Measurements from ENCODE around the gene HSF2BP. TPM values are rescaled to one million over a fixed set of nuclear protein-coding genes. Genes with fewer than 3 reads are reported as not detected.
A peak's percentile ranks its signal among the peaks of the same experiment; 100 is the strongest.

HSF2BP gene
- total RNA-seq, 1 experiment from 2014 or later, result 4.6 TPM

- BruUV-seq (replicated peaks), result no TSS peak
- peak in 1 of 2 experiments; percentile 69 for DNase-seq
- ChIA-PET CTCF (no interaction called here), POLR2A (ENCODE audit: unreplicated experiment) (interaction anchor here (0.5 kb wide), 1 partner anchor 307 kb away, joined by 3 read pairs; no protein-coding TSS in a partner anchor)
- Histone ChIP-seq H4K20me1 (ENCODE audit: insufficient read depth) (no peaks in the 10 kb centered on the region), H3K36me3 (ENCODE audit: low read depth) (no peaks in the 10 kb centered on the region), H3K9me2 (ENCODE audit: insufficient read depth) (no peaks in the 10 kb centered on the region), H3K9me3 (ENCODE audit: insufficient read depth, low read depth) (no peaks in the 10 kb centered on the region), H3K79me2 (ENCODE audit: low read depth) (no peaks in the 10 kb centered on the region), H2AFZ (no peak overlapping the region), H3K4me1 (replicated peaks; ENCODE audit: insufficient read depth) (peaks cover 32% of the 10 kb centered on the region), H3F3A (ENCODE audit: insufficient read depth, low read depth) (peaks cover 20% of the 10 kb centered on the region), H3K4me2 (peak overlapping the region; percentile 52), H3K27me3 (ENCODE audit: insufficient read depth, low read depth) (no peaks in the 10 kb centered on the region), H3K4me3 (no peak overlapping the region), H3K27ac (peak overlapping the region; percentile 94)
- intact Hi-C loops (cut with micrococcal nuclease; ENCODE audit: unreplicated experiment), result loop anchor here (10.0 kb wide), 1 partner anchor 306 kb away; no protein-coding TSS in a partner anchor
- TF ChIP-seq CTCF (conservative IDR thresholded peaks at IDR 0.05) (no peak), EZH2 (IDR thresholded peaks at IDR 0.05; ENCODE audit: low read depth) (no peak)
These were observed 18.9 kb downstream of the HSF2BP start for GRCh38 chr21:43640400-43640799.

- no peaks in the 10 kb centered on the region for H3K9me3 ChIP-seq (ENCODE audit: insufficient read depth, low read depth)
- no peak overlapping the region for H3K4me3 ChIP-seq
- H3K27ac ChIP-seq, result peak overlapping the region; percentile 94
- no peaks in the 10 kb centered on the region for H4K20me1 ChIP-seq (ENCODE audit: insufficient read depth)
- H3K27me3 ChIP-seq (ENCODE audit: insufficient read depth, low read depth), result no peaks in the 10 kb centered on the region
- H3K4me2 ChIP-seq, result peak overlapping the region; percentile 52
- no TSS peak for BruUV-seq (replicated peaks)
- intact Hi-C loops (cut with micrococcal nuclease; ENCODE audit: unreplicated experiment), result loop anchor here (10.0 kb wide), 1 partner anchor 305 kb away; no protein-coding TSS in a partner anchor
- H3K79me2 ChIP-seq (ENCODE audit: low read depth), result no peaks in the 10 kb centered on the region
- H3K9me2 ChIP-seq (ENCODE audit: insufficient read depth), result no peaks in the 10 kb centered on the region
- DNase-seq, result peak in 1 of 2 experiments; percentile 78
- peaks cover 20% of the 10 kb centered on the region for H3F3A ChIP-seq (ENCODE audit: insufficient read depth, low read depth)
- H3K4me1 ChIP-seq (replicated peaks; ENCODE audit: insufficient read depth), result peaks cover 30% of the 10 kb centered on the region
- H3K36me3 ChIP-seq (ENCODE audit: low read depth), result no peaks in the 10 kb centered on the region
- no peak for TF ChIP-seq EZH2 (IDR thresholded peaks at IDR 0.05; ENCODE audit: low read depth)
- TF ChIP-seq CTCF (conservative IDR thresholded peaks at IDR 0.05), result no peak
- no peak overlapping the region for H2AFZ ChIP-seq
- POLR2A ChIA-PET (ENCODE audit: unreplicated experiment), result no interaction called here
- CTCF ChIA-PET, result no interaction called here
These were observed 19.6 kb downstream of the HSF2BP start for GRCh38 chr21:43639470-43640353.

GRCh38 chr21:43637530-43638158 lies 21.6 kb downstream of the HSF2BP start:
- no peaks in the 10 kb centered on the region for H3K27me3 ChIP-seq (ENCODE audit: insufficient read depth, low read depth)
- no peaks in the 10 kb centered on the region for H3K79me2 ChIP-seq (ENCODE audit: low read depth)
- H3K4me3 ChIP-seq, result no peak overlapping the region
- H3K4me1 ChIP-seq (replicated peaks; ENCODE audit: insufficient read depth), result peaks cover 27% of the 10 kb centered on the region
- POLR2A ChIA-PET (ENCODE audit: unreplicated experiment), result no interaction called here
- H3K9me3 ChIP-seq (ENCODE audit: insufficient read depth, low read depth), result no peaks in the 10 kb centered on the region
- intact Hi-C loops (cut with micrococcal nuclease; ENCODE audit: unreplicated experiment), result no loop called here
- BruUV-seq (replicated peaks), result no TSS peak
- H3K36me3 ChIP-seq (ENCODE audit: low read depth), result no peaks in the 10 kb centered on the region
- no peak for TF ChIP-seq CTCF (conservative IDR thresholded peaks at IDR 0.05)
- TF ChIP-seq EZH2 (IDR thresholded peaks at IDR 0.05; ENCODE audit: low read depth), result no peak
- CTCF ChIA-PET, result no interaction called here
- H3K27ac ChIP-seq, result no peak overlapping the region
- H3K9me2 ChIP-seq (ENCODE audit: insufficient read depth), result no peaks in the 10 kb centered on the region
- DNase-seq, result no peak
- H2AFZ ChIP-seq, result no peak overlapping the region
- no peak overlapping the region for H3K4me2 ChIP-seq
- peaks cover 20% of the 10 kb centered on the region for H3F3A ChIP-seq (ENCODE audit: insufficient read depth, low read depth)
- no peaks in the 10 kb centered on the region for H4K20me1 ChIP-seq (ENCODE audit: insufficient read depth)

Measured in PC-9 (cell line).